Dendritic cell treated with granulocyte-macrophage colony-stimulating factor and Interleukin-4, amounts not matched to agents 40 ng/mL and 50 ng/mL, for 4 days (primary cell): ENCODE data around the gene RPP25.
A peak's percentile ranks its signal among the peaks of the same experiment; 100 is the strongest.

ENCODE experiments used
- H3K27ac Mint-ChIP-seq: one replicate; pipeline ENCODE4 v1.8.0; 2022; ENCODE audit warnings: mild to moderate bottlenecking, mixed read lengths
- H3K27me3 Mint-ChIP-seq: one replicate; pipeline ENCODE4 v1.8.0; 2022; ENCODE audit warnings: mild to moderate bottlenecking, mixed read lengths
- H3K36me3 Mint-ChIP-seq: one replicate; pipeline ENCODE4 v1.8.0; 2022; ENCODE audit warnings: low read depth, mixed read lengths
- H3K4me1 Mint-ChIP-seq: one replicate; pipeline ENCODE4 v1.8.0; 2022; ENCODE audit warnings: low read depth, mixed read lengths
- H3K4me3 Mint-ChIP-seq: one replicate; pipeline ENCODE4 v1.8.0; 2022; ENCODE audit warnings: mild to moderate bottlenecking, moderate library complexity, mixed read lengths
- H3K9me3 Mint-ChIP-seq: one replicate; pipeline ENCODE4 v1.8.0; 2022; ENCODE audit warnings: mixed read lengths
- intact Hi-C: fragments of 100-400 bp; cut with micrococcal nuclease; formaldehyde crosslinking; loops from one replicate; pipeline ENCODE4 v1.15.0; 2022

The RPP25 gene, protein sequence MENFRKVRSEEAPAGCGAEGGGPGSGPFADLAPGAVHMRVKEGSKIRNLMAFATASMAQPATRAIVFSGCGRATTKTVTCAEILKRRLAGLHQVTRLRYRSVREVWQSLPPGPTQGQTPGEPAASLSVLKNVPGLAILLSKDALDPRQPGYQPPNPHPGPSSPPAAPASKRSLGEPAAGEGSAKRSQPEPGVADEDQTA

DNA sequence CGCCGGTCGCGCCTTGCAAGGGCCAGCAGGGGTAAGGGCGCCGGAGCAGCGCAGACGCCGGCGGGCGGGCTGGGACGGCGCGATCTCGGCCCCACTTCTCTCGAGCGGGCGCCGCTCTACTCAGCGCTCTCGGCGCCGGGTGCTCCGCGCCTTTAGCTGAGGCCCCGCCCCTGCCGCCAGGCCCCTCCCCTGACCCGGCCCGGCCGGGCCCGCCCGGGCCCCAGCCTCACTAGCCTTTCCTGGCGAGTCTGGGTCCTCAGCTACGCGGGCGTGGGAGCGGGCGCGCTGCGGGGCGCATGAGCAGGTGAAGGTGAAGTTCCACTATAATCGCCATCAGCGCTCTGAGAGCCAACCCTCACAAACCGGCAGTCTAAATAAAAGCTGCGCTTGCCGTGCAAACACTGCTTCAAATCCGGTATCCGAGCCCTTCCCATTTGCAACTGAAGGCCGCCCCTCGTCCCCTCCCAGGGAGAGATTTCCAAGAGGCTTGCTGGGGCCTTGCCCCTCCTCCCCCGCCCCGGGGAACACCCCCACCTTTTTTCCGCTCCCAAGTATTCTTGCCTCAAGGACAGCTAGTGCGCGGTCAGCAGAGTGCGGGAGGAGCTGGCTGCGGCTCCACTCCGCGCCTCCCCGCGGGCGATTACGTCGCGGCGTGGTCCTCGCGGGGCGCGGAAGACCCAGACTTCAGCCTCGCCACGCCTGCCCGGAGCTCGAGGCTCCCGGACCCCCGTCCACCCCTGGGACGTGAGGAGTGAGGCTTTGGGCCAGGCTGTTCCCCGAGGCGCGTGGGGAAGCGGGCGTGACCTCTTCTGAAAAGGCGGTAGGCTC, at the start of gene RPP25:
Gene RPP25 (minus strand): TSS at position 125 of the 828 bp plus-strand sequence. CDS start 189 bp downstream, outside the sequence.
- Mint-ChIP-seq H3K4me1 (peaks cover 49% of the 10 kb centered on the region), H3K27me3 (peaks cover 64% of the 10 kb centered on the region), H3K9me3 (no peaks in the 10 kb centered on the region), H3K27ac (peak within 1 kb of the TSS; percentile 71), H3K36me3 (no peaks in the 10 kb centered on the region), H3K4me3 (peak within 1 kb of the TSS; percentile 74)
- intact Hi-C loops = loop anchor here (2.0 to 10.0 kb wide), 2 partner anchors 68 to 248 kb away; partner anchors contain the start of gene PPCDC

DNA sequence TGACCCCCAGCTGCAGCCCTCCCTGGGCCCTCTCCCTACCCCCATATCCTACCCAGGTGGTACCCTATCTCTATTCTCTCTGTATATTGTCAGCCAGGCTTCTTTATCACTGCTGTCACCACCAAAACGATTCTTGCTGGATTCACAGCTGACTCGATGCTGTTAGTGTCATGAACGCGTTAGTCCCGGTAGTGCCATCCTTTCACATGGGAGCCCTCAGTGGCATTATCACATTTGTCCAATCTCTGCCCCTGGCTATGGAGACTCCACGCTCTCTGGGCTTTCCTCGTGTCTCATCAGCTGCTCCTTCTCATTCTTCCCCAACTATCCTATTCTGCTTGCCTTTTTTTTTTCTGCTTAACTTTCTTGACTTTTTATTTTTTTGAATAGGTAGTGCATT, 45.8 kb upstream of the RPP25 start:
- intact Hi-C loops = no loop called here
- Mint-ChIP-seq H3K36me3 (no peaks in the 10 kb centered on the region), H3K9me3 (no peaks in the 10 kb centered on the region), H3K27ac (no peak overlapping the region), H3K27me3 (peaks cover 11% of the 10 kb centered on the region), H3K4me1 (peaks cover 7% of the 10 kb centered on the region), H3K4me3 (no peak overlapping the region)

DNA sequence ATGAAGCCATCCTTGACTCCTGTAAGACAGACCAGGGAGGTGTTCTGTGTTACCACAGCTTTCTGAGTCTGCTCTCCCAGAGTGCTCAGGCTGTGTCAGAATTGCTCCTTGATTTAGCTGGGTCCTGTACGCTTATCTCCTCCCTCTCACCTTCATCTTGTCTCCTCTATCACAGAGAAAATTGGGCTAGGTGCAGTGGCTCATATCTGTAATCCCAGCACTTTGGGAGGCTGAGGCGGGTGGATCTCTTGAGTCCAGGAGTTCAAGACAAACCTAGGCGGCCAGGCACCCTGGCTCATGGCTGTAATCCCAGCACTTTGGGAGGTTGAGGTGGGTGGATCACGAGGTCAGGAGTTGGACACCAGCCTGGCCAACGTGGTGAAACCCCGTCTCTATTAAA, 44.7 kb upstream of the RPP25 start:
- intact Hi-C loops = no loop called here
- Mint-ChIP-seq H3K36me3 (no peaks in the 10 kb centered on the region), H3K27me3 (peaks cover 22% of the 10 kb centered on the region), H3K4me1 (peaks cover 13% of the 10 kb centered on the region), H3K4me3 (no peak overlapping the region), H3K27ac (no peak overlapping the region), H3K9me3 (no peaks in the 10 kb centered on the region)

DNA sequence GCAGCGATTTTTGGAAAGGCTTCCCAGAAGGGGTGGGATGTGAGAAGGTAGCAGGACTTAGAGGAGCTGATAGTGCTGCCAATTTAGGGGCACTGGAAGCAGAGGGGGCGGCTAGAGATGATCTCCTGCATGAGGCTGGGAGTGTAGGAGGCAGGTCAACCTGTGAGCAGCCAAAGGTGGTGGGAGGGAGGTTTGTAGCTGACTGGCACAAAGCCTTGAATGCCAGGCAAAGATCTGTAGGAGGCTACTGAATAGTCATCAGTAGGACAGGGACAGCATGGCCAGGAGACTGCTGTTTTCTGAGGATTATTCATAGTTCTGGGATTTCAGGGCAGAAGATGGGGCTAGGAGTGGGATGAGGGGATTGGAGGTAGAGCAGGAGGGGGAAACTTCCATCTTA, 41.0 kb upstream of the RPP25 start:
- no peak overlapping the region for H3K4me3 Mint-ChIP-seq
- intact Hi-C loops = no loop called here

DNA sequence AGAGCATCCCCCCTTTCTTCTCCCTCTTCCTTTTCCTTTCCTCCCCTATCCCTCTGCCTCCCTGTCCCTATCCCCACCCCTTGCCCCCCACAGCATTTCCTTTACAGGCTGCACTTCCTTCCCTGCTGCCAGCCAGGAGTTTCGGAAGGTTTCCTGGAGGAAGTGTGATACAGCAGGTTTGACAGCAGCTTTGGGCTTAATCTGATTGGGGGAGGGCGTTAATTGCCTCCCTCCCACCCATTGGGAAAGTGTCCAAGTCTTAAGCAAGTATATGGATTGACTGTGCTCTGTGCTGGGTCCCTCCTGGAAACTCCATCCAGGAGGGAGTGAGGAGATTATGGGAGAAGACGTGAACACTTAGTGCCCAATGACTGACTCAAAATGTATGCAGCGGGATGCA, 40.6 kb upstream of the RPP25 start:
- H3K27me3 Mint-ChIP-seq = peaks cover 40% of the 10 kb centered on the region

More for the DNA sequence above, 41.0 kb upstream of the RPP25 start:
- peaks cover 38% of the 10 kb centered on the region for H3K27me3 Mint-ChIP-seq
- no peak overlapping the region for H3K27ac Mint-ChIP-seq
- no peaks in the 10 kb centered on the region for H3K9me3 Mint-ChIP-seq
- H3K4me1 Mint-ChIP-seq = peaks cover 23% of the 10 kb centered on the region
- no peaks in the 10 kb centered on the region for H3K36me3 Mint-ChIP-seq

DNA sequence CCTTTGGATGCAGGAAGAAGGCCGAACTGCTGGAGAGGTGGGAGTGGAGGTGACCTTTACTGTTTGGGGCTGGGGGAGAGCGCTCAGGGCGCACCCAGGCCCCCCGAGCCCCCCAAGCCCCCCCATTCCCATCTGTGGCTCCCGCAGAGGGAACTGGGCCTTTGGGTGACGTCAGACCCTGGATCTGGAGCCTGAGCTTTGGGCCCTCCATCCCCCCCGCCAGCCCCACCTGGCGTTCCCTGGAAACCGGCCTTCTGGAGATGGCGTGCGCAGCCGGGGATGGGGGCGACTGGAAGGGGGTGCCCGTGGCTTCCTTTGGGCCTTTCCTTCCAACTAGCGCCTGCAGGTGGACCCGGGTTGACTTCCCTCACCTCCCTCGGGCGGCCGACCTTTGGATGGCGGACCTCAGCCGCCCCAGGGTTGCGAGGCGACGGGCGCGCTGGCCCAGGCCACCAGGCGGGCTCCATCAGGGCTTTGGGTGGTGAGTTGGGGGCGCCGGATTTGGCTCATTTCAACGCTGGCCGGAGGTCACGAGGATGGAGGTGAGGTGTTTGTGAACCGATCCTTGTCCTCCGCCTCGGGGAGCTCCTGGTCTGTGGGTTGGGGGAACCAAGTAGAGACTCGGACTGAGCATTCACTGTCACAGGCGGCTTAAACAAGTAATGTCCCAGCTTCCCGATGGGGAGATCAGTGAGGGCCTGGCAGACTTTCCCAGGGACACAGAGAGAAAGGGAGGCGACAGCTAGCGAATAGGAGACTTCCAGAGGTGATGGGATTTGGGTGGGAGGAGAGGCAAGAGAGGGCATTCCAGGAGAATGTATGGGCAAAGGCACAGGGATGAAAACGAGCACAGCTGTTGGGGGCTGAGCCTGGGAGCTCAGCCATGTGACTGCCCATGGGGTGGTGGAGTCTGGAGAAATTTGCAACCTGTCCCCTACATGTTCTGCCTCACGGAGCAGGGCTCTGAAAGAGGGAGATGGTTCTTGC, 39.5 kb upstream of the RPP25 start:
- H3K4me3 Mint-ChIP-seq = peak overlapping the region; percentile 53
- peaks cover 43% of the 10 kb centered on the region for H3K27me3 Mint-ChIP-seq
- peaks cover 23% of the 10 kb centered on the region for H3K4me1 Mint-ChIP-seq
- H3K27ac Mint-ChIP-seq = no peak overlapping the region
- H3K36me3 Mint-ChIP-seq = no peaks in the 10 kb centered on the region
- intact Hi-C loops = loop anchor here (1.0 kb wide), 1 partner anchor 27 kb away; the partner anchor contains the start of gene PPCDC
- H3K9me3 Mint-ChIP-seq = no peaks in the 10 kb centered on the region

More for the DNA sequence above, 40.6 kb upstream of the RPP25 start:
- peaks cover 23% of the 10 kb centered on the region for H3K4me1 Mint-ChIP-seq
- no peaks in the 10 kb centered on the region for H3K9me3 Mint-ChIP-seq
- no peak overlapping the region for H3K27ac Mint-ChIP-seq
- no peak overlapping the region for H3K4me3 Mint-ChIP-seq
- intact Hi-C loops = no loop called here
- H3K36me3 Mint-ChIP-seq = no peaks in the 10 kb centered on the region

DNA sequence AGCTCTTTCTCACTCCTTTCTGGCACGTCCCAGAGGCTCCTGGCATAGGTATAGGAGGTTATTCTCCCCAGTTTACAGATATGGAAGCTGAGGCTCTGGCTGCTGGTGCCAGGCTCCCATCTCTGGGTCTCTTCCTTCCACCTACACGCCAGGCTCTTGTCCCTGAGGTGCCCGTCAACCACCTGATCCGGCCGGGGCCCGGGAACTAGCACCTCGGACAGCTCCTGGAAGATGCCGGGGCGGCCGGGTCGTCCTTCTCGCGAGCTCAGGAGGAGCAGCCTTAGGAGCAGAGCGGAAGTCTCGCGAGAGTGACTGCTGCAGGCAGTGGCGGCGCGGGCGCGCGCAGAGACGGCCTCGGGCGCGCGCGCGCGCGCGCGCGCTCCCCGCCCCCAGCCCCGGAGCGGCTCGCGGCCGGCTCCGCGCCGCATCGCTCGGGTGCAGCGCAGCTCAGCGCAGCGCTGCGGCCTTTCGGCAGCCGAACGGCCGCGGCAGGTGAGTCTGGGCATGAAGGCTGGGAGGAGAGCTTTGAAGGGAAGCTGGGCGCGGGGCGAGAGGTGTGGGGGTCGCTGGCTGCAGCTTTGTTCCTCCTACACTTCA, 38.7 kb upstream of the RPP25 start, which contains the start of gene SCAMP5:
Gene SCAMP5 (plus strand): TSS at position 382 of the 597 bp plus-strand sequence. CDS start 16,277 bp downstream, outside the sequence.
- H3K27ac Mint-ChIP-seq = no peak within 1 kb of the TSS
- H3K4me3 Mint-ChIP-seq = peak within 1 kb of the TSS; percentile 53

DNA sequence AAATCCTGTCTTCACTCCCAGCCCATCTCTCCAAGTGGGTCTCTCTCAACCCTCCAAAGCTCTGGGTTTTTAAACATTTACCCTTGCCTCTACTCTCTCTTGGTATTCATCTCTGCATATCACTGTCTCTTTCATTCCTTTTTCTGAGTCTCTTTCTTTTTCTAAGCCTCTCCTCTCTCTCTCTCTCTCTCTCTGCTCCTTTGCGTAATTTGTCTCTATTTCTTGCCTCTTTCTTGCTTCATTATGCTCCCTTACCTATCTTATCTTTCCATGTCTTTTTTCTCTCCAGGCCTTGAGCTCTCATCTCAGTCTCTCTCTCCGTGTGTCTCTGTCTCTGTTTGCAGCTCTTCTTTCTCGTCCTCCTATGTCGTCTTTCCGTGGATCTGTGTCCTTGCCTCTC, 38.1 kb upstream of the RPP25 start:
- H3K9me3 Mint-ChIP-seq = no peaks in the 10 kb centered on the region
- H3K27me3 Mint-ChIP-seq = peaks cover 45% of the 10 kb centered on the region
- no peaks in the 10 kb centered on the region for H3K36me3 Mint-ChIP-seq
- no peak overlapping the region for H3K27ac Mint-ChIP-seq
- H3K4me3 Mint-ChIP-seq = no peak overlapping the region
- intact Hi-C loops = loop anchor here (1.0 kb wide), 1 partner anchor 29 kb away; the partner anchor contains the start of gene PPCDC
- H3K4me1 Mint-ChIP-seq = peaks cover 23% of the 10 kb centered on the region

More for the DNA sequence above, 38.7 kb upstream of the RPP25 start, which contains the start of gene SCAMP5:
- Mint-ChIP-seq H3K4me1 (peaks cover 23% of the 10 kb centered on the region), H3K9me3 (no peaks in the 10 kb centered on the region), H3K36me3 (no peaks in the 10 kb centered on the region), H3K27me3 (peaks cover 45% of the 10 kb centered on the region)
- intact Hi-C loops = loop anchor here (1.0 kb wide), 1 partner anchor 28 kb away; the partner anchor contains the start of gene PPCDC

DNA sequence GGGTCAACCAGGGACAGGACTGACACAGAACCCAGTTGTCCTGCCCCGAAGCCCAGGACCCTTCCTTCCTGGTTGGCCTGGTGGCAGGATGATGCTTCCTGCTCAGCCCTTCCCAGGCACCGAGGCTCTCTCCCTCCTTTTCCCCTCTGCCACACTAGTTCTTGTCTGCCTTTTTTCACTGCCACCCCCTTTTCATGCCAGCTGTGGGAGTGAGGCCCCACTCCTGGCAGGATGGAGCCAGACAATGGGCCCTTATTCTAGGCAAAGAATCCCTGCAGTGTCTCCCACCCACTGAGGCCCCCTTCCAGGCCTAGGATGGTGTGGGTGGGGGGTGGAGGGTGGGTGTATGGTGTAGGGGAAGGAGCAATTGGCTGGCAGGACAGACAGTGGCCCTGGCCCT, 37.7 kb upstream of the RPP25 start:
- H3K9me3 Mint-ChIP-seq = no peaks in the 10 kb centered on the region
- H3K27me3 Mint-ChIP-seq = peaks cover 43% of the 10 kb centered on the region
- no peaks in the 10 kb centered on the region for H3K36me3 Mint-ChIP-seq
- H3K27ac Mint-ChIP-seq = no peak overlapping the region
- intact Hi-C loops = no loop called here
- peaks cover 23% of the 10 kb centered on the region for H3K4me1 Mint-ChIP-seq
- no peak overlapping the region for H3K4me3 Mint-ChIP-seq

DNA sequence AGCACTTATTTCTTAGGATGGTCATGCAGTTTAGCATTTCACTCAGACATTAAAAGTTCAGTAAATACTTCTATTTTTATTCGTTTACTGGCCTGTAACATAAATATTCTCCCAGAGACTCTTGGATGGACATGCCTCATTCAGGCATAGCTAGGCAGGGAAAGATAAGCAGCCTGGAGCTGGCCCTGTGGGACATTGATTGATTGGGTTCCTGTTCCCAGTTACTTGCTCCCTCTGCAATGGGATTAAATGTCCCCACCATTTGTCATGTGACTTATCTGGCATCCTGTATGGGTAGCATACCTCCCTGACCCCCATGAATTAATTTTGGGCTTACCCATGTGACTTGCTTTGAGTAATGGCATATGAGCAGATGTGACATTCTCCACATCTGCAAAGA, 36.0 kb upstream of the RPP25 start:
- Mint-ChIP-seq H3K4me1 (peaks cover 23% of the 10 kb centered on the region), H3K27me3 (peaks cover 38% of the 10 kb centered on the region), H3K36me3 (no peaks in the 10 kb centered on the region), H3K4me3 (no peak overlapping the region), H3K27ac (no peak overlapping the region), H3K9me3 (no peaks in the 10 kb centered on the region)
- intact Hi-C loops = no loop called here

DNA sequence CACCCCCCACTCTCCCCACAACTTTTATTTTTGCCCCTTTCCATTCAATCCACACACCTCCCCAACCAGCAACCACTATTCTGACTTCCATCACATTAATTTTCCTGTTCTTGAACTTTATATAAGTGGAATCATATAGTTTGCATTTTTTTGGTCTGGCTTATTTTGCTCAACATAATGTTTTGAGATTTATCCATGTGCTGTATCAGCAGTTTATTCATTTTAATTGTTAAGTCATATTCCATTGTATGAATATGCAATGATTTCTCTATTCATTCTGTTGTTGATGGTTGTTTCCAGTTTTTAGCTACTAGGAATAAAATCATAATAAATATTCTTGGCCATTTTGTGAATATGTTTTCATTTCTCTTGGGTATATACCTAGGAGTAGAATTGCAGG, 33.0 kb upstream of the RPP25 start:
- peaks cover 24% of the 10 kb centered on the region for H3K27me3 Mint-ChIP-seq
- no peak overlapping the region for H3K27ac Mint-ChIP-seq
- no peaks in the 10 kb centered on the region for H3K9me3 Mint-ChIP-seq
- H3K4me1 Mint-ChIP-seq = no peaks in the 10 kb centered on the region
- H3K4me3 Mint-ChIP-seq = no peak overlapping the region
- H3K36me3 Mint-ChIP-seq = no peaks in the 10 kb centered on the region
- intact Hi-C loops = no loop called here

DNA sequence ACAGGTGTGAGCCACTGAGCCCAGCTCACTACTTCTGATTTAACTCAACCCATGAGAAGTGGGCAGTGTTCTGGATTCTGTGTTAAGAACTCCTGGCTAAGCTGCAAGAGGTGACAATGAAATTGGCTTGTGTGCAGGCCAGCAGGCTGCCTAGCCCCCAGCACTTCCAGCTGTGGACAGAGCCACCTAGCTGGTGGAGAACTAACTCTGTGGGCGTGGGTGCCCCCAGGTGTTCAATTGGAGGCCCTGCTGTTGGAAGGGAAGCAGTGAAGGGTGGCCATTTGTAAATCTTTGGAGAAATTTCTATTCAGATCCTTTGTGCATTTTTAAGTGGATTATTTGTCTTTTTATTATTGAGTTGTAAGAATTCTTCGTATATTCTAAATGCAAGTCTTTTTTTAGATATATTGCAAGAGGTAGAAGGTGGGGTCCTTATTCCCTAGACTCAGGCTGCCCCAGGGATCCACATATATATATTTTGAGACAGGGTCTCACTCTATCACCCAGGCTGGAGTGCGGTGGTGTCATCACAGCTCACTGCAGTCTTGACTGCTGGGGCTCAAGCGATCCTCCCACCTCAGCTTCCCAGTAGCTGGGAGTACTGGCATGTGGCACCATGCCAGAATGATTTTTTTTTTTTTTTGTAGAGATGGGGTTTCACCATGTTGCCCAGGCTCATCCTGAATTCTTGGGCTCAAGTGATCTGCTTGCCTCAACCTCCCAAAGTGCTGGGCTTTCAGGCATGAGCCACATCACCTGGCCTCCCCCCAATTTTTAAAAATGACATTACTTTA, 31.6 kb upstream of the RPP25 start:
- intact Hi-C loops = no loop called here
- Mint-ChIP-seq H3K4me1 (peaks cover 7% of the 10 kb centered on the region), H3K4me3 (no peak overlapping the region), H3K36me3 (no peaks in the 10 kb centered on the region), H3K9me3 (no peaks in the 10 kb centered on the region), H3K27me3 (peaks cover 27% of the 10 kb centered on the region), H3K27ac (no peak overlapping the region)
